ENCODE data around the gene AFG3L2. TPM values are rescaled to one million over a fixed set of nuclear protein-coding genes. Genes with fewer than 3 reads are reported as not detected.

AFG3L2 gene
- 10 to 100 TPM; 18.5 to 53.1 (median 33.7) TPM for total RNA-seq

- Histone ChIP-seq H3K9me3 (no peaks in the 10 kb centered on the region), H3K36me3 (no peaks in the 10 kb centered on the region), H3K4me1 (no peaks in the 10 kb centered on the region), H3K4me3 (peak within 1 kb of the TSS; percentile 60 to 84), H3K27ac (peak within 1 kb of the TSS; percentile 91 to 99), H3K27me3 (no peaks in the 10 kb centered on the region)
- peak; percentile 100 for DNase-seq
- intact Hi-C loops (cut with DNase I; ENCODE audit: low total_unique reads): loop anchor here (10.0 kb wide), 1 partner anchor 92 kb away; no protein-coding TSS in a partner anchor
- TF ChIP-seq CTCF (IDR thresholded peaks at IDR 0.05) (peak in 1 of 4 experiments; percentile 23), POLR2A (IDR thresholded peaks at IDR 0.05) (peak; percentile 96 to 99)
Measured at GRCh38 chr18:12376754-12377555, at the start of gene AFG3L2. AFG3L2 (minus strand) TSS chr18:12377227; CDS start chr18:12377082, 145 bp downstream.

DNA sequence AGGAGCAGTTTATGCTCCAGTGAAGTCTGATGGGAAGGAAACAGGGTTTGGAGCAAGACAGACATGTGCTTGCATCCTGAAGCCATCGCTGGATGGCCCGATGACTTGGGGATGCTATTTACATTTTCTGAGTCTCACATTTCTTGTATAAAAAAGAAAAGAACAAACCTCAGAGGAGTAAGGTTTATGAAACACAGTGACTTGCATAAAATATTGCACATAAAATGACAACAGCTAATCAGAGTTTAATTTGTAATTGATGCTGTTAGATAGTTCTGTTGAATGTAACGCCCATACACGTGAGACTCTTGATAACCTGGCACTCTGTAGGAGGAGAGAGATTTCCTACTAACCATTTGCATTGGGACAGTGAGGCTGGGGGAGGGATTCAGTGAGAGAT, 47.2 kb upstream of the AFG3L2 start:
- peaks cover 0 to 4% of the 10 kb centered on the region in 2 donors for H3K4me1 ChIP-seq
- H3K9me3 ChIP-seq: no peaks in the 10 kb centered on the region
- H3K27ac ChIP-seq: no peak overlapping the region
- intact Hi-C loops (cut with DNase I; ENCODE audit: low total_unique reads): no loop called here
- no peaks in the 10 kb centered on the region for H3K36me3 ChIP-seq
- no peak for DNase-seq
- no peaks in the 10 kb centered on the region for H3K27me3 ChIP-seq
- TF ChIP-seq POLR2A (IDR thresholded peaks at IDR 0.05) (no peak), CTCF (IDR thresholded peaks at IDR 0.05) (no peak)
- H3K4me3 ChIP-seq: no peak overlapping the region

DNA sequence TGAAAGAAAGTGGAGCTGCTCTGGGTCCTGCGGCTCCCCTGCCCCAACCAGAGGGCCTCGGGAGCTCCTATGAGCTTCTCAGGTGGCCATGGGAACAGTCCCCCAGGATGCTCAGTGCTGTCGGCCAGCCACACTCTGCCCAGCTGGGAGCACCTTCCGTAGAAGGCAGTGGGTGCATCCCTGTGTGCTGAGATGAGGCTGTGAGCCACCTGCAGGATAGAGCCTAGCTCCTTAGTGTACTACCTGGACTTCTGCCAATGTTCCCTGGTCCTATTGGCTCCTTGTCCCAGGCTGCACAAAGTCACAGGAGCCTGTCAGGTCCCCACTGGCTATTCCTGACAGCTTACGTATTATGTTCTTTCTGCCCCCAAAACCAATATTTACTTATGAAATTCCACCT, 46.8 kb upstream of the AFG3L2 start:
- Histone ChIP-seq H3K4me3 (no peak overlapping the region), H3K27me3 (no peaks in the 10 kb centered on the region), H3K4me1 (peaks cover 0 to 4% of the 10 kb centered on the region in 2 donors), H3K9me3 (no peaks in the 10 kb centered on the region), H3K27ac (no peak overlapping the region), H3K36me3 (no peaks in the 10 kb centered on the region)
- no peak for DNase-seq
- intact Hi-C loops (cut with DNase I; ENCODE audit: low total_unique reads): no loop called here
- TF ChIP-seq CTCF (IDR thresholded peaks at IDR 0.05): no peak
- no peak for TF ChIP-seq POLR2A (IDR thresholded peaks at IDR 0.05)

DNA sequence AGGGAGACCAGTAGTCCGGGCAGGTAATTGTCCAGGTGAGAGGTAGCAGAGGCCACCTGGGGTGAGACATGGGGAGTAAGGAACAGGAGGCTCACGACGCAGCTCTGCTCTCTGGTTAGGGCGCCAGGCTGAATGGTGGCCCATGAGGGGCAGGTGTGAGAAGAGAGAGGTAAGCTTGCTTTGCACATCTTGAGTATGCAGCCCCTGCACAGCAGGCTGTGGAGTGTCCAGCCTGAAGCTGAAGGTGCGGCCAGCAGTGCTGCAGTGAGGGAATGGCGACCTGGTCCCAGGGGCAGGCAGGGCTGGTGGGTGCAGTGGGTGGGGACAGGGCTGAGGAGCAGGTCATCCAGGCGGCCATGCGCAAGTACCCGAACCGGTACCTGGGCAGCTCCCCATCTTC, 46.4 kb upstream of the AFG3L2 start:
- TF ChIP-seq POLR2A (IDR thresholded peaks at IDR 0.05): no peak
- TF ChIP-seq CTCF (IDR thresholded peaks at IDR 0.05): no peak
- Histone ChIP-seq H3K4me1 (peaks cover 0 to 4% of the 10 kb centered on the region in 2 donors), H3K9me3 (no peaks in the 10 kb centered on the region), H3K36me3 (no peaks in the 10 kb centered on the region), H3K27ac (no peak overlapping the region), H3K4me3 (no peak overlapping the region), H3K27me3 (no peaks in the 10 kb centered on the region)
- intact Hi-C loops (cut with DNase I; ENCODE audit: low total_unique reads): no loop called here
- no peak for DNase-seq

GRCh38 chr18:12422936-12423335, 45.9 kb upstream of the AFG3L2 start:
- TF ChIP-seq POLR2A (IDR thresholded peaks at IDR 0.05): no peak
- no peak for TF ChIP-seq CTCF (IDR thresholded peaks at IDR 0.05)
- intact Hi-C loops (cut with DNase I; ENCODE audit: low total_unique reads): no loop called here
- H3K27ac ChIP-seq: no peak overlapping the region
- no peak for DNase-seq
- no peak overlapping the region for H3K4me3 ChIP-seq
- H3K27me3 ChIP-seq: no peaks in the 10 kb centered on the region
- H3K4me1 ChIP-seq: peaks cover 0 to 4% of the 10 kb centered on the region in 2 donors
- H3K9me3 ChIP-seq: no peaks in the 10 kb centered on the region
- H3K36me3 ChIP-seq: no peaks in the 10 kb centered on the region
